Sigmoid colon (tissue), 4 donors: ENCODE measurements around the gene ZBTB8B.

Experiments used
- CTCF ChIP-seq, 4 experiments: fragments of 450-650 bp in 3 of 4; fragments of 200-600 bp in 1 of 4; IDR thresholded peaks; one replicate each; pipeline ENCODE4 v1.5.1; 2016 to 2019; ENCODE audit warnings: antibody characterized with exemption in 4 of 4, mild to moderate bottlenecking in 3 of 4, moderate library complexity in 2 of 4
- EP300 ChIP-seq, 4 donors: sonication (generic); formaldehyde crosslinking; IDR thresholded peaks; one replicate each; pipeline ENCODE4 v1.6.1; 2017; ENCODE audit warnings: antibody characterized with exemption in 4 of 4
- POLR2A ChIP-seq, 2 donors: fragments of 450-650 bp; IDR thresholded peaks; one replicate each; pipeline ENCODE4 v1.6.1; 2016; ENCODE audit warnings: antibody characterized with exemption in 2 of 2, mild to moderate bottlenecking in 2 of 2, moderate library complexity in 2 of 2
- POLR2AphosphoS5 ChIP-seq, 4 donors: sonication (generic); formaldehyde crosslinking; IDR thresholded peaks; one replicate each; pipeline ENCODE4 v1.6.1; 2017; ENCODE audit warnings: antibody characterized with exemption in 4 of 4

- TF ChIP-seq CTCF (IDR thresholded peaks at IDR 0.05) (no peak), EP300 (IDR thresholded peaks at IDR 0.05) (no peak), POLR2A (IDR thresholded peaks at IDR 0.05) (no peak), POLR2AphosphoS5 (IDR thresholded peaks at IDR 0.05) (no peak)
These were observed 684 bp downstream of the ZBTB8B start for GRCh38 chr1:32465578-32465933.
